Endothelial cell of umbilical vein (primary cell): ENCODE results near the gene ADAMTS12. TPM values are rescaled to one million over a fixed set of nuclear protein-coding genes. Genes with fewer than 3 reads are reported as not detected.

Experiments
- BruUV-seq: library from RNA; stranded (reverse); fragments of 400-500 nt; replicated peaks from 2 replicates; lab custom pipeline; 2021; lab: Mats Ljungman, UMichigan
- CTCF ChIA-PET: fragments of 300-600, 350-600 bp; sonication (Branson Sonifier 250); formaldehyde crosslinking; loops from one replicate; lab custom pipeline; 2021; ENCODE audit warnings: antibody characterized with exemption, inconsistent platforms; lab: Charles Lee
- POLR2A ChIA-PET: fragments of 300-600, 350-600 bp; sonication (Branson Sonifier 250); formaldehyde crosslinking; loops from one replicate; lab custom pipeline; 2021; ENCODE audit warnings: antibody characterized with exemption, inconsistent platforms; lab: Charles Lee
- DNase-seq: peaks from one replicate; pipeline ENCODE4 v3.0.0-alpha.2; 2011; ENCODE audit warnings: low read depth, low spot score
- FAIRE-seq: peaks from 2 replicates; lab custom pipeline; 2011; peaks lifted over from hg19 to GRCh38; lab: Jason Lieb, UNC
- H2AFZ ChIP-seq: 2 replicates; pipeline ENCODE4 v1.6.0; 2012; ENCODE audit warnings: low read depth, low read length, control low read depth, inconsistent platforms
- H3K27ac ChIP-seq: 2 replicates; pipeline ENCODE4 v1.5.1; 2011; ENCODE audit warnings: low read depth, mild to moderate bottlenecking, control low read depth, low read length, moderate library complexity; ENCODE audit not compliant: insufficient read depth
- H3K27me3 ChIP-seq, 2 experiments: 2 replicates each; pipeline versions ENCODE4 v1.6.0 to v1.6.1; 2011; ENCODE audit warnings: low read length in 2 of 2, mixed read lengths in 1 of 2; ENCODE audit not compliant: control insufficient read depth in 2 of 2, insufficient read depth in 2 of 2
- H3K36me3 ChIP-seq, 2 experiments: 2 replicates in 1 of 2; 3 replicates in 1 of 2; pipeline ENCODE4 v1.5.1; 2011; ENCODE audit warnings: low read length in 2 of 2, mild to moderate bottlenecking in 1 of 2, moderate library complexity in 1 of 2; ENCODE audit not compliant: control insufficient read depth in 2 of 2, insufficient read depth in 2 of 2; ENCODE audit errors: extremely low read depth in 1 of 2
- H3K4me1 ChIP-seq: 3 replicates; pipeline ENCODE4 v1.5.1; 2011; ENCODE audit warnings: mild to moderate bottlenecking, low read length; ENCODE audit not compliant: control insufficient read depth, insufficient read depth; ENCODE audit errors: extremely low read depth
- H3K4me2 ChIP-seq: 2 replicates; pipeline ENCODE4 v1.6.1; 2011; ENCODE audit warnings: low read length, control low read depth, mixed read lengths; ENCODE audit not compliant: insufficient read depth
- H3K4me3 ChIP-seq, 3 experiments: fragments of 200-600 bp in 1 of 3; sonication (generic), shearing (Covaris generic) in 1 of 3; replicated peaks in 1 of 3; 2 replicates each; pipeline ENCODE4 v1.5.1; 2011 to 2016; ENCODE audit warnings: control low read depth in 3 of 3, low read length in 3 of 3, mild to moderate bottlenecking in 2 of 3, inconsistent platforms in 1 of 3, low read depth in 1 of 3, moderate library complexity in 1 of 3; ENCODE audit not compliant: insufficient read depth in 1 of 3
- H3K79me2 ChIP-seq: 2 replicates; pipeline ENCODE4 v1.6.0; 2012; ENCODE audit warnings: low read length, inconsistent platforms; ENCODE audit not compliant: control insufficient read depth, insufficient read depth
- H3K9ac ChIP-seq: replicated peaks from 2 replicates; pipeline ENCODE3; 2011; ENCODE audit warnings: low read length, control low read depth; ENCODE audit not compliant: insufficient read depth; ENCODE audit errors: extremely low read depth
- H3K9me1 ChIP-seq: replicated peaks from 3 replicates; pipeline ENCODE4 v1.6.0; 2011; ENCODE audit warnings: mild to moderate bottlenecking, low read length; ENCODE audit not compliant: control insufficient read depth, insufficient read depth; ENCODE audit errors: extremely low read depth
- H3K9me3 ChIP-seq: replicated peaks from 2 replicates; pipeline ENCODE4 v1.5.1; 2012; ENCODE audit warnings: low read length, inconsistent platforms; ENCODE audit not compliant: control insufficient read depth, insufficient read depth
- H4K20me1 ChIP-seq: replicated peaks from 2 replicates; pipeline ENCODE3; 2011; ENCODE audit warnings: mild to moderate bottlenecking, low read length; ENCODE audit not compliant: control insufficient read depth, insufficient read depth; ENCODE audit errors: extremely low read depth
- GATA2 ChIP-seq: IDR thresholded peaks from 2 replicates; pipeline ENCODE4 v1.7.0; 2011; ENCODE audit warnings: low read depth, mild to moderate bottlenecking, moderate library complexity, mixed read lengths, low read length; ENCODE audit not compliant: insufficient read length, insufficient read depth
- JUN ChIP-seq: IDR thresholded peaks from 2 replicates; pipeline ENCODE4 v1.6.1; 2011; ENCODE audit warnings: borderline replicate concordance, low read depth; ENCODE audit not compliant: insufficient read length, insufficient read depth
- POLR2AphosphoS5 ChIP-seq: IDR thresholded peaks from 2 replicates; pipeline ENCODE4 v1.6.1; 2012; ENCODE audit warnings: low read depth, mild to moderate bottlenecking, control low read depth, low read length, moderate library complexity; ENCODE audit not compliant: insufficient read depth
- dilution Hi-C: fragments of 300-500 bp; cut with MboI; formaldehyde crosslinking; loops from one replicate; pipeline ENCODE4 v1.15.0; 2019; ENCODE audit warnings: low sequenced_read_pairs; ENCODE audit not compliant: extremely low pct_ligation_motif_present
- intact Hi-C: fragments of 100-400 bp; cut with micrococcal nuclease; formaldehyde crosslinking; loops from one replicate; pipeline ENCODE4 v1.10.0; 2022
- polyA plus RNA-seq, 4 experiments: library from polyadenylated mRNA; depleted of rRNA in 3 of 4; stranded (reverse) in 3 of 4; unstranded in 1 of 4; fragments of >200 nt; gene quantifications; 2 replicates each; pipeline versions ENCODE4 v1.2.1 to v1.2.3, GENCODE V29; 2011 to 2012; ENCODE audit warnings: missing spikeins in 1 of 4
- total RNA-seq: library from RNA; stranded (reverse); gene quantifications from 2 replicates; pipeline ENCODE4 v1.2.3, GENCODE V29; 2021
- TF ChIP-seq, protein P1 (sequence below): IDR thresholded peaks from 2 replicates; pipeline ENCODE4 v1.6.1; 2011; ENCODE audit not compliant: insufficient read depth, insufficient read length
- TF ChIP-seq, protein P2 (sequence below), 2 donors: IDR thresholded peaks; 1 replicate in 1 of 2; 2 replicates in 1 of 2; pipeline ENCODE4 v1.5.1; 2011; ENCODE audit warnings: low read length in 2 of 2, mild to moderate bottlenecking in 2 of 2, moderate library complexity in 2 of 2, control low read depth in 1 of 2, inconsistent platforms in 1 of 2, low read depth in 1 of 2; ENCODE audit not compliant: insufficient read depth in 1 of 2; ENCODE audit errors: extremely low read depth in 1 of 2

ADAMTS12 gene
- total and polyA plus RNA-seq, 2 donors (not counting 3 experiments of a cell fraction or from before 2014, with no cell fraction given): 0.88 TPM; not detected in 1

DNA sequence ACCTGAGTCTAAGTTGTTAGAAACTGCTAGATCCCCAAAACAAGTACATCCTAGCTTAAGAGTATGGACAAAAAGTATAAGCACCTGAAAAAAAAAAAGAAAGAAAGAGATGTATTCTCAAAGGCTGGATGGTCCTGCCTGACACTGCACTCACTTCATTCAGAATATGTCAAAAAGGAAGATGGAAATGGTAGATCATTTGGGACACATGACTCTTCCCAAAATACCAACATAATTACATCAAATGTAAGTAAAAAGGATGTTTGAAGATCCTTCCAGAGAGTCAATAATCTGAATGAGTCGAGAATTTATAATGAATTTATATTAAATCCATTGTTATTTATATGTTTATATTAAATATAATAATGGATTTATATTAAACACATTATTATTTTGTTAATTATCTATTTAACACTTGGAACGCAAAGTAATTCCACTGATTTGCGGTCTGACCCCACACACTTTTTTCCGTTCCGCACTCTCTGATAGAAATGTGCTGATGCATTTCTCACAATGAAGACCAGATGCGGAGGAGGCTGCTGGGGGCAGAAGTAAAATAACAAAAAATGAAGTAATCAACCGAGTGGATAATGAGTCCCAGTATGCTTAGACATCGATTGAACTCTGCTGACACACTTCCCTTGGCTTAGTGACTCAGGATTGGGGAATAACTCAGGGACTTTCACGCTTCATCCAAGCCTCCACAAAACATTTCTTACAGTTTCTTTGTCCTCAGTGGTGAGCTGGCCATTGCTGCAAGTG, 201.2 kb downstream of the ADAMTS12 start:
- H3K9me3 ChIP-seq: no peaks in the 10 kb centered on the region
- FAIRE-seq: no peak
- no peak overlapping the region for H3K4me2 ChIP-seq
- no peak for DNase-seq
- no peaks in the 10 kb centered on the region for H3K9me1 ChIP-seq
- intact Hi-C loops: no loop called here
- CTCF ChIA-PET: no interaction called here
- no TSS peak for BruUV-seq
- no peaks in the 10 kb centered on the region for H3K4me1 ChIP-seq
- H3K27ac ChIP-seq: no peak overlapping the region
- no peaks in the 10 kb centered on the region for H4K20me1 ChIP-seq
- TF ChIP-seq, protein P1, sequence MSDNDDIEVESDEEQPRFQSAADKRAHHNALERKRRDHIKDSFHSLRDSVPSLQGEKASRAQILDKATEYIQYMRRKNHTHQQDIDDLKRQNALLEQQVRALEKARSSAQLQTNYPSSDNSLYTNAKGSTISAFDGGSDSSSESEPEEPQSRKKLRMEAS: no peak
- TF ChIP-seq, protein P2, sequence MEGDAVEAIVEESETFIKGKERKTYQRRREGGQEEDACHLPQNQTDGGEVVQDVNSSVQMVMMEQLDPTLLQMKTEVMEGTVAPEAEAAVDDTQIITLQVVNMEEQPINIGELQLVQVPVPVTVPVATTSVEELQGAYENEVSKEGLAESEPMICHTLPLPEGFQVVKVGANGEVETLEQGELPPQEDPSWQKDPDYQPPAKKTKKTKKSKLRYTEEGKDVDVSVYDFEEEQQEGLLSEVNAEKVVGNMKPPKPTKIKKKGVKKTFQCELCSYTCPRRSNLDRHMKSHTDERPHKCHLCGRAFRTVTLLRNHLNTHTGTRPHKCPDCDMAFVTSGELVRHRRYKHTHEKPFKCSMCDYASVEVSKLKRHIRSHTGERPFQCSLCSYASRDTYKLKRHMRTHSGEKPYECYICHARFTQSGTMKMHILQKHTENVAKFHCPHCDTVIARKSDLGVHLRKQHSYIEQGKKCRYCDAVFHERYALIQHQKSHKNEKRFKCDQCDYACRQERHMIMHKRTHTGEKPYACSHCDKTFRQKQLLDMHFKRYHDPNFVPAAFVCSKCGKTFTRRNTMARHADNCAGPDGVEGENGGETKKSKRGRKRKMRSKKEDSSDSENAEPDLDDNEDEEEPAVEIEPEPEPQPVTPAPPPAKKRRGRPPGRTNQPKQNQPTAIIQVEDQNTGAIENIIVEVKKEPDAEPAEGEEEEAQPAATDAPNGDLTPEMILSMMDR (IDR thresholded peaks at IDR 0.05; ENCODE audit: extremely low read depth in 1 of 2, insufficient read depth in 1 of 2, low read depth in 1 of 2, low read length in 2 of 2): no peak
- H3K36me3 ChIP-seq: no peaks in the 10 kb centered on the region
- H2AFZ ChIP-seq: no peak overlapping the region
- H3K9ac ChIP-seq: no peak overlapping the region
- dilution Hi-C loops: no loop called here
- H3K4me3 ChIP-seq: no peak overlapping the region
- no peaks in the 10 kb centered on the region for H3K27me3 ChIP-seq
- no peaks in the 10 kb centered on the region for H3K79me2 ChIP-seq
- POLR2A ChIA-PET: no interaction called here

DNA sequence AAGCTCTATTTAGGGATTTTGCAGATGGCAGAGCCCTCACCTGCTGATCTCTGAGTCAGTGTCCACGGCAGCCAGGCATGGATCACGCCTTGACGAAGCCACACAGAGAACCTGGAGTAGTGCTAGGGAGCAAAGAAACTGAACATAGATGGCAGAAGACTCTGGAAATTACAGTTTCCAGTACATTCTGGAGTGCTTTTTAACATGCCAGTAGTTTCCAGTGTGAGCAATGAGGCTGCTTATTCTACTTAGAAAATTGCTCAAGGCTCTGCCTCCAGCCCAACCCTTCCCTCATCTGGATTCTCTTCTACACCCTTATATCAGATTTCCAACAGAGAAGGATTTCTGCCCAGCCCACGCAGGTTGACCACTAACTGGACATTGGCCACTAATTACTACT, 203.3 kb downstream of the ADAMTS12 start:
- CTCF ChIA-PET: no interaction called here
- no peak overlapping the region for H3K9ac ChIP-seq

More for the DNA sequence above, 203.3 kb downstream of the ADAMTS12 start:
- Histone ChIP-seq H3K36me3 (no peaks in the 10 kb centered on the region), H3K27me3 (no peaks in the 10 kb centered on the region), H4K20me1 (no peaks in the 10 kb centered on the region), H3K9me1 (no peaks in the 10 kb centered on the region), H3K4me3 (no peak overlapping the region), H2AFZ (no peak overlapping the region), H3K27ac (no peak overlapping the region), H3K4me1 (no peaks in the 10 kb centered on the region), H3K9me3 (no peaks in the 10 kb centered on the region), H3K79me2 (no peaks in the 10 kb centered on the region), H3K4me2 (no peak overlapping the region)
- TF ChIP-seq JUN: no peak
- no peak for TF ChIP-seq POLR2AphosphoS5
- no peak for TF ChIP-seq GATA2
- BruUV-seq: no TSS peak
- intact Hi-C loops (no loop called here), dilution Hi-C loops (no loop called here)
- FAIRE-seq: no peak
- DNase-seq: no peak
- POLR2A ChIA-PET: no interaction called here
